K562 (cell line): ENCODE results near the gene SLC3A2. TPM values are rescaled to one million over a fixed set of nuclear protein-coding genes. Genes with fewer than 3 reads are reported as not detected.
A peak's percentile ranks its signal among the peaks of the same experiment; 100 is the strongest.

Experiments
- CUX1 ChIP-seq: fragments of 200-800 bp; sonication (Bioruptor generic); IDR thresholded peaks from 2 replicates; pipeline ENCODE4 v1.6.1; 2016; ENCODE audit warnings: missing genetic modification characterization, missing compliant biosample characterization
- RB1 ChIP-seq: fragments of 450-650 bp; IDR thresholded peaks from 2 replicates; pipeline ENCODE4 v1.6.1; 2017; ENCODE audit warnings: low read depth, mild to moderate bottlenecking
- ZMIZ1 ChIP-seq, 2 experiments: fragments of 150-350 bp in 1 of 2; IDR thresholded peaks; 2 replicates each; pipeline ENCODE4 v1.6.1; 2012 to 2016; ENCODE audit warnings: low read depth in 2 of 2, low read length in 2 of 2, mild to moderate bottlenecking in 1 of 2, moderate library complexity in 1 of 2
- ZNF121 ChIP-seq: sonication (generic); formaldehyde crosslinking; conservative IDR thresholded peaks from 2 replicates; pipeline ENCODE4 v1.8.0; 2022; ENCODE audit warnings: missing genetic modification reagents
- ZNF324 ChIP-seq: fragments of 250-450 bp; sonication (Bioruptor Pico); IDR thresholded peaks from 2 replicates; pipeline ENCODE4 v1.4.0; 2020; ENCODE audit warnings: mild to moderate bottlenecking
- polyA plus RNA-seq, 8 experiments: library from polyadenylated mRNA; depleted of rRNA in 4 of 8; stranded (reverse) in 5 of 8; unstranded in 3 of 8; fragments of >200 nt; fragmentation: Nextera tagmentation in 2 of 8; fragmentation: Illumina TruSeq in 1 of 8; extraction: Ambion mirVana in 2 of 8; extraction: Trizol in 1 of 8; gene quantifications; 2 replicates each; pipeline versions ENCODE4 v1.2.1 to v1.2.3, GENCODE V29; 2011 to 2014; ENCODE audit warnings: inconsistent platforms in 1 of 8, missing spikeins in 1 of 8
- total RNA-seq, 7 experiments: library from RNA; depleted of rRNA in 6 of 7; stranded (reverse); fragments of >200 nt in 6 of 7; fragmentation: Illumina TruSeq in 2 of 7; extraction: Trizol in 2 of 7; gene quantifications; 2 replicates each; pipeline versions ENCODE4 v1.2.1 to v1.2.3, GENCODE V29; 2011 to 2021; ENCODE audit warnings: low replicate concordance in 1 of 7
- TF ChIP-seq, protein P1 (sequence below): sonication (generic); formaldehyde crosslinking; IDR thresholded peaks from 2 replicates; pipeline ENCODE4 v1.8.1; 2022; ENCODE audit warnings: missing genetic modification reagents

Gene SLC3A2
- total and polyA plus RNA-seq, 9 of the 15 experiments (the other 6 are each of a cell fraction or from before 2014, with no cell fraction given): 20.0 to 296 (median 214) TPM

- TF ChIP-seq ZMIZ1 (IDR thresholded peaks at IDR 0.05; ENCODE audit: low read depth in 2 of 2, low read length in 2 of 2) (peak in 1 of 2 experiments; percentile 100; a peak in 2 of 4 replicates), RB1 (peak; percentile 92), ZNF121 (CRISPR knock-in tag) (no peak; the same call in 1 of the 2 replicates), ZNF324 (CRISPR knock-in tag) (peak; percentile 89), CUX1 (CRISPR knock-in tag) (peak; percentile 94)
- TF ChIP-seq, protein P1, sequence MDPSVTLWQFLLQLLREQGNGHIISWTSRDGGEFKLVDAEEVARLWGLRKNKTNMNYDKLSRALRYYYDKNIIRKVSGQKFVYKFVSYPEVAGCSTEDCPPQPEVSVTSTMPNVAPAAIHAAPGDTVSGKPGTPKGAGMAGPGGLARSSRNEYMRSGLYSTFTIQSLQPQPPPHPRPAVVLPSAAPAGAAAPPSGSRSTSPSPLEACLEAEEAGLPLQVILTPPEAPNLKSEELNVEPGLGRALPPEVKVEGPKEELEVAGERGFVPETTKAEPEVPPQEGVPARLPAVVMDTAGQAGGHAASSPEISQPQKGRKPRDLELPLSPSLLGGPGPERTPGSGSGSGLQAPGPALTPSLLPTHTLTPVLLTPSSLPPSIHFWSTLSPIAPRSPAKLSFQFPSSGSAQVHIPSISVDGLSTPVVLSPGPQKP: no peak
These were observed 39.1 kb upstream of the SLC3A2 start (continued) for GRCh38 chr11:62841361-62842170.
